Body of pancreas (tissue), 4 donors: ENCODE results near the gene TYW5. TPM values are rescaled to one million over a fixed set of nuclear protein-coding genes. Genes with fewer than 3 reads are reported as not detected.

Experiments used
- ATAC-seq: fragments of 150-250 bp; one replicate; pipeline ENCODE4 v1.9.1; 2016
- DNase-seq, 4 donors: peaks; one replicate each; pipeline ENCODE4 v3.0.0-alpha.2; 2019
- H3K27ac ChIP-seq, 4 donors: fragments of 200-600 bp; sonication (generic); 1 replicate in 3 of 4; 2 replicates in 1 of 4; pipeline versions ENCODE4 v1.5.1 to v1.6.1; 2016 to 2019; ENCODE audit warnings: mild to moderate bottlenecking in 1 of 4, mixed read lengths in 1 of 4, moderate library complexity in 1 of 4
- H3K27me3 ChIP-seq, 2 donors: fragments of 200-600 bp; sonication (generic); one replicate each; pipeline ENCODE4 v1.6.0; 2016; ENCODE audit warnings: mild to moderate bottlenecking in 1 of 2
- H3K36me3 ChIP-seq, 2 donors: fragments of 200-600 bp; sonication (generic); replicated peaks in 1 of 2; 2 replicates each; pipeline ENCODE4 v1.5.1; 2016; ENCODE audit warnings: low read depth in 2 of 2; ENCODE audit not compliant: insufficient read depth in 1 of 2
- H3K4me1 ChIP-seq: fragments of 200-600 bp; sonication (generic); one replicate; pipeline ENCODE4 v1.6.0; 2016
- H3K4me3 ChIP-seq, 2 donors: fragments of 200-600 bp; sonication (generic); 1 replicate in 1 of 2; 2 replicates in 1 of 2; pipeline ENCODE4 v1.5.1; 2016 to 2019
- H3K9me3 ChIP-seq, 3 donors: fragments of 200-600 bp; sonication (generic); 1 replicate in 2 of 3; 2 replicates in 1 of 3; pipeline ENCODE4 v1.5.1; 2016
- POLR2A ChIP-seq, 3 donors: fragments of 450-650 bp; IDR thresholded peaks; one replicate each; pipeline ENCODE4 v1.6.1; 2016; ENCODE audit warnings: antibody characterized with exemption in 3 of 3, mild to moderate bottlenecking in 2 of 3
- WGBS, 2 donors: methylation state at CpG; one replicate each; pipeline ENCODE4 v1.1.5; 2017; 5-methylcytosine and 5-hydroxymethylcytosine counted together
- intact Hi-C: fragments of 100-400 bp; cut with DNase I; formaldehyde crosslinking; loops from one replicate; pipeline ENCODE4 v1.15.1; 2023
- total RNA-seq, 2 donors: library from RNA; depleted of rRNA; stranded (reverse); fragments of >200 nt; gene quantifications; one replicate each; pipeline ENCODE4 v1.1.0, GENCODE V29; 2016
- TF ChIP-seq, protein P1 (sequence below), 7 experiments: fragments of 450-650 bp in 4 of 7; fragments of 200-600 bp in 3 of 7; sonication (generic) in 3 of 7; IDR thresholded peaks; one replicate each; pipeline ENCODE4 v1.5.1; 2016 to 2019; ENCODE audit warnings: antibody characterized with exemption in 7 of 7

TYW5 gene
- total RNA-seq, 2 donors from 2014 or later = 4.3 to 10.1 TPM

DNA sequence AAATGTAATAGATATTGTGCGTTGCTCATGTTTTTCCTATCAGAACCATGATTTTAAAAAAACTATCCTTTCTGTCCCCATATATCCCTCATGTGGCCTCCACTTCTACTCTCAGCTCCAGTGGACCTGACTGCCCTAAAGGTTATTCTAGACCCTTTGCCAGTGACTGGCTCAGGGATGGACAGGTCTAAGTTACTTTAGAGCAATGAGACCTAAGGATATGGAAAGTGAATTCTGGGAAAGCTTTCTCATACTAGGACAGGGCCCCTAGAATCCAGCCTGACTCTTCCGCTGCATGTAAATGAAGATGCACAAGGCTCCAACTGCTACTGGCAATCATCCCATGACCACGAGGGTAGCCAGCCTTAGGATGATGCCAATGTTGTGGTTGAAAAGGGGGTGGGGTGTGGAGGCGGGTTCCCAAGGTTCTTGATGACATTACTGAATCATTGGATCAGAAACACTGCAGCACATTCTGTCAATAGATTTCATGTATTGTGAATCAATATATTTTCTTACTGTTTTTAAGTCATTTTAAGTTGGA, 22.9 kb downstream of the TYW5 start:
- WGBS, 2 donors = 81 to 83% methylated on average over 4 of the region's 4 CpGs
- peaks cover 0 to 2% of the 10 kb centered on the region in 2 donors for H3K36me3 ChIP-seq
- H3K27ac ChIP-seq = no peak overlapping the region
- H3K27me3 ChIP-seq = no peaks in the 10 kb centered on the region
- intact Hi-C loops = no loop called here
- H3K9me3 ChIP-seq = no peaks in the 10 kb centered on the region
- DNase-seq = no peak
- TF ChIP-seq, protein P1, sequence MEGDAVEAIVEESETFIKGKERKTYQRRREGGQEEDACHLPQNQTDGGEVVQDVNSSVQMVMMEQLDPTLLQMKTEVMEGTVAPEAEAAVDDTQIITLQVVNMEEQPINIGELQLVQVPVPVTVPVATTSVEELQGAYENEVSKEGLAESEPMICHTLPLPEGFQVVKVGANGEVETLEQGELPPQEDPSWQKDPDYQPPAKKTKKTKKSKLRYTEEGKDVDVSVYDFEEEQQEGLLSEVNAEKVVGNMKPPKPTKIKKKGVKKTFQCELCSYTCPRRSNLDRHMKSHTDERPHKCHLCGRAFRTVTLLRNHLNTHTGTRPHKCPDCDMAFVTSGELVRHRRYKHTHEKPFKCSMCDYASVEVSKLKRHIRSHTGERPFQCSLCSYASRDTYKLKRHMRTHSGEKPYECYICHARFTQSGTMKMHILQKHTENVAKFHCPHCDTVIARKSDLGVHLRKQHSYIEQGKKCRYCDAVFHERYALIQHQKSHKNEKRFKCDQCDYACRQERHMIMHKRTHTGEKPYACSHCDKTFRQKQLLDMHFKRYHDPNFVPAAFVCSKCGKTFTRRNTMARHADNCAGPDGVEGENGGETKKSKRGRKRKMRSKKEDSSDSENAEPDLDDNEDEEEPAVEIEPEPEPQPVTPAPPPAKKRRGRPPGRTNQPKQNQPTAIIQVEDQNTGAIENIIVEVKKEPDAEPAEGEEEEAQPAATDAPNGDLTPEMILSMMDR (IDR thresholded peaks at IDR 0.05) = no peak
- TF ChIP-seq POLR2A (IDR thresholded peaks at IDR 0.05) = no peak
- H3K4me1 ChIP-seq = no peaks in the 10 kb centered on the region
- H3K4me3 ChIP-seq = no peak overlapping the region
- no peak for ATAC-seq

DNA sequence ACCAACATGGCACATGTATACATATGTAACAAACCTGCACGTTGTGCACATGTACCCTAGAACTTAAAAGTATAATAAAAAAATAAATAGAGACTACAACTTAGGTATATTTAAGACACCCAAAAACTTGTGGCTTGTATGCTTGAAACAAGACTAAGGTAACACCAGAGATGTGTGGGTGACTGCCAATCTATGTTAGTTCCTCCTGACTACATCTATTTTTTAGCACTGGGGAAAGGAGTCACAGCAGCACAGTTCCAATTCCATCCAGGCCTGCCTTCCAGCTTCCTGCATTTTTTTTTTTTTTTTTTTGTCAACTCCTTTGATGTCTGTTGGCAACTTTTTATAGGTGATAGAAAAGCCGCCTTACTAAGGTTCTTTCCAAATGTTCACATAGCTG, 26.0 kb downstream of the TYW5 start:
- H3K36me3 ChIP-seq = peaks cover 0 to 2% of the 10 kb centered on the region in 2 donors
- H3K4me1 ChIP-seq = no peaks in the 10 kb centered on the region
- H3K27ac ChIP-seq = no peak overlapping the region
- DNase-seq = no peak
- TF ChIP-seq, protein P1 (IDR thresholded peaks at IDR 0.05) = no peak
- TF ChIP-seq POLR2A (IDR thresholded peaks at IDR 0.05) = no peak
- H3K4me3 ChIP-seq = no peak overlapping the region
- intact Hi-C loops = no loop called here
- ATAC-seq = no peak
- 53 to 61% methylated on average over 2 of the region's 2 CpGs for WGBS, 2 donors
- H3K9me3 ChIP-seq = no peaks in the 10 kb centered on the region
- H3K27me3 ChIP-seq = no peaks in the 10 kb centered on the region

DNA sequence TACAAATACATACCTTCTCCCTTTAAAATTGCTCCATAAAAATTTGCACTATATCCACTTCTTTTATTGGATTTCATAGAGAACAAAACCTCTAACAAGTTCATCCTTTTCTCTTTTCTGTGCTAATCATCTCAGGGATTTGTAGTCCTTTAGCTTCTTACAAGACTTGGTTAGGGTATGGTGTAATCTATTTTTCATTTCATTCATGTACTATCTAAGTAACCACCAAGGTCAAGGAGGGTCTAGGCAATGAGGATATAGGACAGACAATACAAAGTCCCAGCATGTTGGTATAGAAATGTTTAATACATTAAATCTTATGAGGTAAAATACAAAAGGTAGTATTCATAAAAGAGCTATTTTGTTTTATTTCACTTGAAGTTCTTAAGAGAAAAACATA, 26.7 kb downstream of the TYW5 start:
- H3K4me3 ChIP-seq = no peak overlapping the region
- intact Hi-C loops = no loop called here
- H3K27ac ChIP-seq = no peak overlapping the region
- no peaks in the 10 kb centered on the region for H3K4me1 ChIP-seq
- H3K9me3 ChIP-seq = no peaks in the 10 kb centered on the region
- peaks cover 0 to 2% of the 10 kb centered on the region in 2 donors for H3K36me3 ChIP-seq
- DNase-seq (no peak), ATAC-seq (no peak)
- no peak for TF ChIP-seq POLR2A (IDR thresholded peaks at IDR 0.05)
- TF ChIP-seq, protein P1 (IDR thresholded peaks at IDR 0.05) = no peak
- H3K27me3 ChIP-seq = no peaks in the 10 kb centered on the region

DNA sequence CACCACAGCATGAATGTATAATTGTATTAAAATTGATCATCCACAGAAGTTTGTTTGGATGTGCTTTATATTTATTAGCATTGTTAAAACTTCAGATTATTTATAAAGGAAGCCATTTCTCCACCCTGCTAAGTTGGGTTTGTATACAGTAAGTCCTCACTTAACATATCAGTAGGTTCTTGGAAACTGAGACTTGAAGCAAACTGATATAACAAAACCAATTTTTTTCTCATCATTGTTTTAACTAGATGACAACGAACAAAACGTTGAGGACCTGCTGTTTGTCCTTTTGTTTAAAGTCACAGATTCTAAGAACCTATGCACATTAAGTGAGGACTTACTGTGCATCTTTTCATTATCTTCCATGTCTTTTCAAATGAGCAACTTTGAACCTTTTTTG, 27.1 kb downstream of the TYW5 start:
- peaks cover 0 to 2% of the 10 kb centered on the region in 2 donors for H3K36me3 ChIP-seq
- DNase-seq = no peak
- H3K27me3 ChIP-seq = no peaks in the 10 kb centered on the region
- intact Hi-C loops = no loop called here
- H3K9me3 ChIP-seq = no peaks in the 10 kb centered on the region
- H3K4me3 ChIP-seq = no peak overlapping the region
- WGBS, 2 donors = 8 to 50% methylated on average over 2 of the region's 2 CpGs
- ATAC-seq = no peak
- no peak for TF ChIP-seq POLR2A (IDR thresholded peaks at IDR 0.05)
- TF ChIP-seq, protein P1 (IDR thresholded peaks at IDR 0.05) = no peak
- no peaks in the 10 kb centered on the region for H3K4me1 ChIP-seq
- H3K27ac ChIP-seq = no peak overlapping the region

DNA sequence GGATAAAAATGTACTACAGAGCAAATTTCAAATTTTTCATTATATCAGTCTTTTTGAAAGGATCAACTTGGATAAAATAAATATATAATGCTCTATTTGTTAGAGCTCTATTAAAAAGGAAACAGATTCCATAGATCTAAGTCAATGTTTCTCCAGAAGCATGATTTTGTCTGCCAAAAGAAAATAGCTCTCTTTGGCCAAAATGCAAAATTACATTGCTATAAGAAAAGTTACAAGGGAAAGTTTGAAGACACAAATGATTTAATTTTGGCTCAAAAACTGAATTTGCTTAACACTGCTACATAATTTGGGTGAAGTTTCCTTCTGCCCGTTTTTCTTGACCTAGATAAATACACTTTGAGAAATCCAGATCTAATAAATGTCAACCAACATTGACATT, 28.5 kb downstream of the TYW5 start:
- Histone ChIP-seq H3K4me1 (no peaks in the 10 kb centered on the region), H3K4me3 (no peak overlapping the region), H3K27ac (no peak overlapping the region), H3K36me3 (peaks cover 0 to 2% of the 10 kb centered on the region in 2 donors), H3K9me3 (no peaks in the 10 kb centered on the region), H3K27me3 (no peaks in the 10 kb centered on the region)
- WGBS, 2 donors = 19 to 22% methylated on average over 1 of the region's 1 CpG
- no peak for TF ChIP-seq POLR2A (IDR thresholded peaks at IDR 0.05)
- TF ChIP-seq, protein P1 (IDR thresholded peaks at IDR 0.05) = no peak
- no peak for DNase-seq
- no peak for ATAC-seq
- intact Hi-C loops = no loop called here
